Fibroblast of skin of abdomen (primary cell): ENCODE measurements around the gene KERA.

Experiments
- DNase-seq: peaks from one replicate; pipeline ENCODE4 v3.0.0-alpha.2; 2013

KERA gene

GRCh38 chr12:91007531-91008290, 50.1 kb downstream of the KERA start:
- peak; percentile 19 for DNase-seq

- no peak for DNase-seq
Measured at GRCh38 chr12:91004872-91005271, 53.0 kb downstream of the KERA start, which contains the start of gene EPYC. EPYC (minus strand) TSS chr12:91004972; CDS start chr12:91002565, 2,407 bp downstream.

- no peak for DNase-seq
Measured at GRCh38 chr12:91003737-91004136, 54.1 kb downstream of the KERA start.

GRCh38 chr12:91001306-91001705, 56.5 kb downstream of the KERA start:
- DNase-seq: no peak
